Mononuclear cell (primary cell): ENCODE data around the gene CNN3. TPM values are rescaled to one million over a fixed set of nuclear protein-coding genes. Genes with fewer than 3 reads are reported as not detected.

Experiments
- H3K27me3 ChIP-seq: 2 replicates; pipeline ENCODE4 v1.6.0; 2011; ENCODE audit warnings: low read length, control low read depth; ENCODE audit not compliant: insufficient read depth
- H3K4me1 ChIP-seq: 2 replicates; pipeline ENCODE4 v1.5.1; 2011; ENCODE audit warnings: mild to moderate bottlenecking, low read length, control low read depth; ENCODE audit not compliant: insufficient read depth
- H3K4me3 ChIP-seq: 2 replicates; pipeline ENCODE4 v1.5.1; 2011; ENCODE audit warnings: mild to moderate bottlenecking, low read length, moderate library complexity
- H3K9me3 ChIP-seq: 2 replicates; pipeline ENCODE4 v1.5.1; 2011; ENCODE audit warnings: low read depth, mild to moderate bottlenecking, control low read depth, low read length
- total RNA-seq: library from RNA; depleted of rRNA; stranded (reverse); fragments of >200 nt; gene quantifications from one replicate; pipeline ENCODE4 v1.2.3, GENCODE V29; 2012

Gene CNN3
- total RNA-seq, 1 donor, result 4.6 TPM

- Histone ChIP-seq H3K4me1 (no peaks in the 10 kb centered on the region), H3K9me3 (no peaks in the 10 kb centered on the region), H3K4me3 (no peak overlapping the region), H3K27me3 (peaks cover 2% of the 10 kb centered on the region)
Measured at GRCh38 chr1:94872771-94873495, 54.0 kb downstream of the CNN3 start.

GRCh38 chr1:94871031-94871430, 55.9 kb downstream of the CNN3 start:
- Histone ChIP-seq H3K27me3 (no peaks in the 10 kb centered on the region), H3K4me1 (no peaks in the 10 kb centered on the region)

GRCh38 chr1:94866164-94866807, 60.6 kb downstream of the CNN3 start:
- Histone ChIP-seq H3K9me3 (no peaks in the 10 kb centered on the region), H3K4me1 (no peaks in the 10 kb centered on the region), H3K27me3 (no peaks in the 10 kb centered on the region), H3K4me3 (no peak overlapping the region)

More at GRCh38 chr1:94871031-94871430, 55.9 kb downstream of the CNN3 start:
- H3K9me3 ChIP-seq, result no peaks in the 10 kb centered on the region
- no peak overlapping the region for H3K4me3 ChIP-seq

GRCh38 chr1:94865360-94865759, 61.5 kb downstream of the CNN3 start:
- H3K4me3 ChIP-seq, result no peak overlapping the region
- no peaks in the 10 kb centered on the region for H3K9me3 ChIP-seq
- no peaks in the 10 kb centered on the region for H3K4me1 ChIP-seq
- H3K27me3 ChIP-seq, result no peaks in the 10 kb centered on the region

GRCh38 chr1:94864821-94865220, 62.1 kb downstream of the CNN3 start:
- no peaks in the 10 kb centered on the region for H3K4me1 ChIP-seq
- H3K27me3 ChIP-seq, result no peaks in the 10 kb centered on the region
- no peak overlapping the region for H3K4me3 ChIP-seq
- H3K9me3 ChIP-seq, result no peaks in the 10 kb centered on the region

GRCh38 chr1:94863919-94864318, 63.0 kb downstream of the CNN3 start:
- no peaks in the 10 kb centered on the region for H3K4me1 ChIP-seq
- peaks cover 4% of the 10 kb centered on the region for H3K27me3 ChIP-seq
- H3K4me3 ChIP-seq, result no peak overlapping the region
- H3K9me3 ChIP-seq, result no peaks in the 10 kb centered on the region

GRCh38 chr1:94863297-94863911, 63.5 kb downstream of the CNN3 start:
- Histone ChIP-seq H3K27me3 (peaks cover 4% of the 10 kb centered on the region), H3K9me3 (no peaks in the 10 kb centered on the region), H3K4me1 (no peaks in the 10 kb centered on the region), H3K4me3 (no peak overlapping the region)

GRCh38 chr1:94862718-94863117, 64.2 kb downstream of the CNN3 start:
- H3K4me3 ChIP-seq, result no peak overlapping the region
- no peaks in the 10 kb centered on the region for H3K9me3 ChIP-seq
- no peaks in the 10 kb centered on the region for H3K4me1 ChIP-seq
- peaks cover 4% of the 10 kb centered on the region for H3K27me3 ChIP-seq

GRCh38 chr1:94859174-94859573, 67.7 kb downstream of the CNN3 start:
- H3K4me1 ChIP-seq, result no peaks in the 10 kb centered on the region

GRCh38 chr1:94858276-94858675, 68.6 kb downstream of the CNN3 start:
- no peaks in the 10 kb centered on the region for H3K4me1 ChIP-seq
- H3K4me3 ChIP-seq, result no peak overlapping the region
- H3K27me3 ChIP-seq, result peaks cover 4% of the 10 kb centered on the region
- H3K9me3 ChIP-seq, result no peaks in the 10 kb centered on the region

More at GRCh38 chr1:94859174-94859573, 67.7 kb downstream of the CNN3 start:
- Histone ChIP-seq H3K4me3 (no peak overlapping the region), H3K27me3 (peaks cover 4% of the 10 kb centered on the region), H3K9me3 (no peaks in the 10 kb centered on the region)

- H3K27me3 ChIP-seq, result peaks cover 4% of the 10 kb centered on the region
- no peaks in the 10 kb centered on the region for H3K9me3 ChIP-seq
- H3K4me1 ChIP-seq, result no peaks in the 10 kb centered on the region
- H3K4me3 ChIP-seq, result no peak overlapping the region
Measured at GRCh38 chr1:94856868-94857267, 70.0 kb downstream of the CNN3 start.

GRCh38 chr1:94856004-94856403, 70.9 kb downstream of the CNN3 start:
- H3K9me3 ChIP-seq, result no peaks in the 10 kb centered on the region
- H3K27me3 ChIP-seq, result peaks cover 4% of the 10 kb centered on the region
- H3K4me3 ChIP-seq, result no peak overlapping the region
- no peaks in the 10 kb centered on the region for H3K4me1 ChIP-seq

GRCh38 chr1:94855307-94855700, 71.6 kb downstream of the CNN3 start:
- Histone ChIP-seq H3K27me3 (peaks cover 4% of the 10 kb centered on the region), H3K4me3 (no peak overlapping the region), H3K9me3 (no peaks in the 10 kb centered on the region), H3K4me1 (no peaks in the 10 kb centered on the region)

GRCh38 chr1:94854458-94855306, 72.2 kb downstream of the CNN3 start:
- Histone ChIP-seq H3K4me3 (peak overlapping the region; percentile 31), H3K27me3 (peaks cover 3% of the 10 kb centered on the region), H3K9me3 (no peaks in the 10 kb centered on the region), H3K4me1 (no peaks in the 10 kb centered on the region)

GRCh38 chr1:94852788-94853187, 74.1 kb downstream of the CNN3 start:
- H3K9me3 ChIP-seq, result no peaks in the 10 kb centered on the region
- no peak overlapping the region for H3K4me3 ChIP-seq
- no peaks in the 10 kb centered on the region for H3K4me1 ChIP-seq
- no peaks in the 10 kb centered on the region for H3K27me3 ChIP-seq
